GM18909 (cell line): Measurements from ENCODE around the gene DPH3.
"Not testable (repeated sequence)": the region's sequence is repeated elsewhere in the genome, so short reads cannot be mapped to it uniquely, and the experiment has no call there.

Source experiments
- ATAC-seq: cut with Tn5 transposase; IDR thresholded peaks from one replicate; pipeline ENCODE4 v1.9.1; 2021; ENCODE audit warnings: mild to moderate bottlenecking; ENCODE audit not compliant: unreplicated experiment, poor library complexity

DPH3 gene

GRCh38 chr3:16264708-16265454 is at the start of gene DPH3, which contains the start of gene OXNAD1:
TSS of gene DPH3 (minus strand) at chr3:16264943. CDS start at chr3:16264876, 67 bp downstream.
TSS of gene OXNAD1 (plus strand) at chr3:16265212. CDS start at chr3:16270953, 5,741 bp downstream.
- ATAC-seq = peak; percentile 99

- ATAC-seq = no peak
These were observed 49.3 kb upstream of the DPH3 start for GRCh38 chr3:16313886-16314645.

GRCh38 chr3:16311960-16312451 is 47.3 kb upstream of the DPH3 start:
- ATAC-seq = peak; percentile 72

GRCh38 chr3:16310486-16310885 is 45.7 kb upstream of the DPH3 start:
- ATAC-seq = not testable (repeated sequence)

GRCh38 chr3:16309558-16309957 is 44.8 kb upstream of the DPH3 start:
- ATAC-seq = peak; percentile 84

DNA sequence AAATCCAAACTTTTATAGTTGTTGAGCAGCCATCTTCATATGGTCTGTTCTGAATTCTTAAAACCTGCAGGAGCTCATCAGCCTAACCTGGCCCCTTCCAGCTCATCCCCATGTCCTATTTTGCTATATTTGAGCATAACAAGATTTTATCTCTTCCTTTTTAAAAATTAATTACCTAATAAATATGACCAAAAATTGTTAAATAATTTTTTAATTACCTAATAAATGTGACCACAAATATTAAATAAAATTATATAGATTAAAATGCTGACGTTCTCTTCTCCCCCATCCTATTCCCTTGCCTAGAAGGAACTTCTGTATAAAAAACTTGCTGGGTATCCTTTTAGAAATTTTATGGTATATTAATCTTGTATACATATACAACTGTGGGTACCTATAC is 44.0 kb upstream of the DPH3 start:
- ATAC-seq = no peak

GRCh38 chr3:16307832-16308531 is 43.2 kb upstream of the DPH3 start:
- no peak for ATAC-seq

- no peak for ATAC-seq
These were observed 40.4 kb upstream of the DPH3 start for GRCh38 chr3:16305111-16305541.

- no peak for ATAC-seq
These were observed 39.6 kb upstream of the DPH3 start for GRCh38 chr3:16304061-16305010.

- no peak for ATAC-seq
These were observed 38.4 kb upstream of the DPH3 start for GRCh38 chr3:16303037-16303575.

DNA sequence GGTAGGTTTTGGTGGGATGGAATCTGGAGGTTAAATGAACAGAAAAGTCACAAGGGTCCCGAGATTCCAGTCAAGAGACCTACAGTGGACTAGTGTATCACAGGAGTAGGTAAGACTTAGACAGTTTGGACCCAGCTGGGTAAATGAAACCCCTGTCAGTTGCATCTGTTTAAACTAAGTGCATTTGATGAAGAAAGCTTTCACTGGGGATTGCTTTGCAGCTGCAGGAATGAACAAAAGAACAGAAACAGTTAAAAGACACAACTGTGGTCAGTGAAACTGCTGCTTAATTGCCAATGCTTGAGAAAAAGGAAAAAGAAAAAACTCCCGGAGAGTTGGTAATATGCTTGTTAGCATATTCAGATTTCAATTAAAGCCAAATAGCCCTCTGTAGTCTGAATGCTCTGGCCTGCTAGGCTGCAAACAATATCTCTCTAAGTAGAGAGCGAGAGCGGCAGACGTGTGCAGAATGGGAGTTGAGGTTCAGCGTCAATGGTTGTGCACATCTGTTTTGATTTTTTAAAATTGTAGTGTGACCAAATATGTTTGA is 37.4 kb upstream of the DPH3 start:
- no peak for ATAC-seq

DNA sequence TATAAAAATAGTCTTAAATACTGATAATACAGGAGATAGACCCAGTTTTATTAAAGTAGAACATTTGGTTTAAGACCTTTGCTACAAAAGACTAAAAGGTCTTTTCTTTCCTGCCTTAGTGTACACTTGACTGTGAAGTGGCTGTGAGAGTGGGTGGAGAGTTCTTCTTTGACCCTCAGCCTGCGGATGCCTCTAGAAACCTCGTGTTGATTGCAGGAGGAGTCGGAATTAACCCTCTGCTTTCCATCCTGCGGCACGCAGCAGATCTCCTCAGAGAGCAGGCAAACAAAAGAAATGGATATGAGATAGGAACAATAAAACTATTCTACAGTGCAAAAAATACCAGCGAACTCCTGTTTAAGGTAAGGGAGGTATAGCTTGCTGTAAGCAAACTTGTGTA is 36.8 kb upstream of the DPH3 start:
- ATAC-seq = no peak

GRCh38 chr3:16300881-16301359 is 36.2 kb upstream of the DPH3 start:
- ATAC-seq = peak; percentile 81

DNA sequence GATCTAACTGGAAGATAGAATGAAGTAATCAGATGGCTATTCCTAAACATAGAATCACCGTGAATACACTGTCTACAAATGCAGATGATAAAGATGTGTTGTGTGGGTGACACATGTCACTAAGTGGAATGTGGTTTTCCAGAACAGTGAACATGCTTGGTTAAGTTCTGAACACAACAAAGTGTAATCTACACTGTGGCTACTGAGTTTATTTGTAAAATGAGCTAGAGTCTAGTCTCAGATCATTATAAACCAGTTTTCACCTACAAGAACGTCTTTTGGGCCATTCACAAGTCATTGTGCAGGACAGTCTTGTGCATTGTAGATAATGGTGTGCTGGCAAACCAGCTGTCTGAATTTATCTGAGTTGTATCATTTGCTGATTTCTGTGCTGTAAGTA is 35.6 kb upstream of the DPH3 start:
- ATAC-seq = no peak

- no peak for ATAC-seq
These were observed 35.0 kb upstream of the DPH3 start for GRCh38 chr3:16299746-16300145.

DNA sequence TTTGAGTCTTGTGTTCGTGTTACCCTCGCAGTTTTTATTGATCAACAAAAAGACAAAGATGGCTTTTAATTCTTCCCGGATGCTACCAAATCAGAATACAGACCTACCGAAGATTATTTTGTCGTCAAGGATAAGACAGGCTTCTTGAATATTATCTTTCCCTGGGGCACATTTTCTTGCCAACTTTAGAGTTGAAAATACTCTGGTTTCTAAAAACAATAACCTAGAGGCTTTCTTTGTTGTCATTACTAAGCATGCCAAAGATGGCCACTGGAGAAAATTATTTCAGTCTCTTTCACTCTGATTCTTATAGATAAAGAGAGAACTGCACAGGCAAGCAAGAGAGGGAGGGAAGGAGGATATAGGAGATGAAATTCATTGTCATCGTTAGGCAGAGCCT is 34.1 kb upstream of the DPH3 start:
- ATAC-seq = no peak

- no peak for ATAC-seq
These were observed 33.5 kb upstream of the DPH3 start for GRCh38 chr3:16297997-16298885.

DNA sequence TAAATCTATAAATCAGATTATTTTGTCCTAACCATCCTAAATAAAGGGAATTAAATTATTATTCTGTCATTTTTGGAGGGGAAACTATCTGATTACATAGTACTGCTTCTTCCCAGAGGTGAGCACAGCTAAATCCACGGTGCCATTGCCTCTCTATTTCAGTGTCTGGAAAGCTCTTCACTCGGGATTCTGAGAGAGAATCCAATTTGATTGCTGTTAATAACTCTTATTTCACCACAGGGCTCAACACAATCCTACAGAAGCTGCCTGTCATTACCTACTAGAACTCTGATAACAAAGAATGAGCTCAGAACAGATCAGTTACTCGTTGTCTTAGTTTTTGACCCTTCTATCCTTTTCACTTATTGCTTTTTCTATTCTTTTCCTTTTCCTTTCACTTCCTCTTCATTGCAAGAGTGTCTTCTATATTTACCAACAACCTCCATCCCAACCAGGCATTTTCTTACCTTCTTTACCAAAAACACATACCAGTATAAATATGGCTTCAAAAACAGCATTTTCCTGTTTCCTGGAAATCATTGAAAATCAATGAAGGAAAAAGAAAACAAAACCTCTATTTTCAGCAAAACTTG is 30.7 kb upstream of the DPH3 start:
- no peak for ATAC-seq
